Posterior cingulate gyrus (tissue), 11 donors: ENCODE results near the gene POC5.

Experiments
- DNase-seq, 10 donors: peaks; one replicate each; pipeline versions ENCODE4 v3.0.0 to v3.0.0-alpha.2; 2020 to 2021; ENCODE audit warnings: mixed read lengths in 3 of 10
- intact Hi-C: fragments of 100-400 bp; cut with DNase I; formaldehyde crosslinking; loops from one replicate; pipeline ENCODE4 v1.15.1; 2023

The POC5 gene

DNA sequence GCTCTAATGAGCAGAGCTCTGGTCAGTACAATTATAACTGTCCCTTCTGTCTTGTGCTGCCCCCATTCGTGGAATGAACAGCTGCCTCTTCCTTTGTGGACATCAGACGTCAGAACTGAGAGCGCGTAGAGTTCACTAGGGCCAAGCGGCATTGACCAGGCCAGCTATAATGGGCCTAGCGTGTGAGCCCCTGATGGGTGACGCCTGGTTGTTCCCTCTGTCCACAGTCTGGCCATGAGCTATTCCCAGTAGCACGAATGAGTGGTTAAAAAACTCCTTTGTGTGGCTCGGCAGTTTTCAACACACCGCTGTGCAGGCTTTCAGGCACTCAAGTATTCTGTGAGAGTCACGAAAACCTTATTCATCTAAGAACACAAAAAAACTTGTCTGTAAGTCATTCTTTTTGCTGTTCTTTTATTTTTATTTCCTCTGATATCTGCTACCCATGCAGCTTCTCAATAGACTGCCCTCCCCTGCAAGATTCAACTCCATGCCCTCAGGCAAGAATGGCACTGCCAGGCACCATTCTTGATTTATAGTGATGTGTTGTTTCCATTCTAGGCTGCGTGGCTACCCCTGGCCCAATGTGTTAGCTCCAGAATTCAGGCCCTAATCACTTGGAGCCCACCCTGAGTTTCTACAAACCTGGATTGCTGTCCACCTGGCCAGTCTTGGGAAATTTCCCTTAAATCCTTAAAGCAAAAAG is 53.5 kb downstream of the POC5 start:
- no peak for DNase-seq
- intact Hi-C loops, result no loop called here

DNA sequence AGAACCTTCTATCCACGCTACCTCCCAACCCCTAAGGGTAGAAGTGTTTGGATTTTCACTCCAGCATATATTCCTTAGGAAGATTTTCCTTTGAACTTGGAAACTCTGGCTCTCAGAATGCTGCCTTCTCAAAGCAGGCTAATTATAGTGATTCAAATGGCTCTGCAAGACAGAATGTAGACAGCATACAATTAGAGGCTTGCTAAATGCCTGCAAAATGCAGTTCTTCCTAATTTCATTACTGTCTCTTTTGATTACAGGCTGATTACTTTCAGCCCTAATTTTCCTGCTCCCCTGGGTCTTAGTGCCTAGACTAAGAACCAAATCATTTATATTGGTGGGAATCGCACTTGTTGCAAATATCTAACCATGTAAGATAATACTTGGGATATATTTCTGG is 55.2 kb downstream of the POC5 start:
- intact Hi-C loops, result no loop called here
- no peak for DNase-seq

GRCh38 chr5:75660678-75661465 is 56.4 kb downstream of the POC5 start:
- intact Hi-C loops, result no loop called here
- DNase-seq, result no peak

DNA sequence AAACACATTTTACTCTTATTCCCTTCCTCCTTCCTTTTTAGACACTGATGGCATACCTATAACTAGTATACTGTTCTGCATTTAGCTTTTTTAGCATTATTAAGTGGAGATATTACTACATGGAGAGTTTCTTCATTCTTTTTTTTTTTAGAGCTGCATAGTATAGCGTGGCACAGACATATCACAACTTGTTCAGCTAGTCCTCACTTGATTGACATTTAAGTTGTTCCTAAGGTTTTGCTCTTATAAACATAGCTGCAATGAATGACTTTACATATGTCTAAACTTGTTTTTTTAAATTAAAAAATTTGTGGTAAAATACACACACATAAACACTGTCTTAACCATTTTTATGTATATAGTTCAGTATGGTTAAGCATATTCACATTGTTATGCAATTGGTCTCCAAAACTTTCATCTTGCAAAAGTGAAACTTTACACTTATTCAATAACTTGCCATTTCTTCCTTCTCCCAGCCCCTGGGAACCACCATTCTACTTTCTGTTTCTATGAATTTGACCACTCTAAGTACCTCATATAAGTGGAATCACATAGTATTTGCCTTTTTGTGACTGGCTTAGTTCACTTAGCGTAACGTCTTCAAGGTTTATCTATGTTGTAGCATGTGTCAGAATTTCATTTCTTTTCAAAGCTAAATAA is 57.3 kb downstream of the POC5 start:
- intact Hi-C loops, result no loop called here
- no peak for DNase-seq

- intact Hi-C loops, result no loop called here
- DNase-seq, result peak in 9 of 10 donors; percentile 35 to 92 (median 44)
Observed at GRCh38 chr5:75656311-75657003, 60.8 kb downstream of the POC5 start.

DNA sequence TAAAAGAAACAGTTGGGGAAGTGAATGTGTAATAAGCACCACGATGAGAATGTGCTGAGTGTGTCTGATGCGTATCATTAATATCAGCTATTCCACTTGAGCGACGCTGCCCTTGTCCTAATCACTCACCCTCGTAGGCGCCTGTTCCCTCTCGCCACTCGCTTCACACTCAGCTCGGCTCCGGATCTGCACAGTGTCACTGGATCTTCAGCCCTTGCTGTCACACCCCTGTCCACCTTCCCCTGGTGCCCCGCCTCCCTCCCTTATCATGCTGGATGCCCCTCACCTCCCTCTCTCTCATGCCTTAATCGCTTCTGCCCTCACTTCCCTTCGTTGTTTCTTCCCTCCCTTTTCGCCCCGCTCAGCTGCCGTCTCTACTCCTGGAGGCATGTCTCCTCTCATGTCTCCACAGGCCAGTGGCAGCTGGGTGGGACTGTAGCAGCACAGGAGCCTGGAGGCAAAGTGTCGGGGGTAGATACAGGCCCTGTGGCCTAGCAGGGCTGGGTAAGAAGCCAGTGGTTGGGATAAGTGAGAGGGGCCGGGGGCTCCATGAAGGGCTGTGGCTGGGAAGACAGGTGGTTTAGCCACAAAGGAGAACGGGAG is 62.4 kb downstream of the POC5 start:
- intact Hi-C loops, result no loop called here

DNA sequence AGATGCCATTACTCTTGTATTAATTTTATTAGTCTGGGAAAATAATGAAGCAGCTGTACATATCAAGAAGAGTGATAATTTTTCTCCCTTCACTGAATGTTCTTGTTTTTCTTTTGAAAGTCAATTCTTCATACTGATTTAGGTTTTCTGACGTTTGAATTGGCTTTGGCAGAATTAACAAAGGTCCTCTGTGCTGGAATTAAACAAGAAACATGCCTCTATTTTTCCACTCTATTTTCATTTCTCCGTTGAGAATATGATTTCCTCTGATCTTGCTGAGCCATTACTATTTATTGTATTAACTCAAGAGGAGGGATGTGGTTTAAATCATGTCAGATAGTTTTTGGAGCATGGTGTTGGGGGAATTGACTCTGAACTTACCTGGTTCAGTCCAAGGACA is 63.7 kb downstream of the POC5 start:
- DNase-seq, result no peak
- intact Hi-C loops, result no loop called here

More for the DNA sequence above, 62.4 kb downstream of the POC5 start:
- DNase-seq, result peak in 1 of 10 donors; percentile 61

DNA sequence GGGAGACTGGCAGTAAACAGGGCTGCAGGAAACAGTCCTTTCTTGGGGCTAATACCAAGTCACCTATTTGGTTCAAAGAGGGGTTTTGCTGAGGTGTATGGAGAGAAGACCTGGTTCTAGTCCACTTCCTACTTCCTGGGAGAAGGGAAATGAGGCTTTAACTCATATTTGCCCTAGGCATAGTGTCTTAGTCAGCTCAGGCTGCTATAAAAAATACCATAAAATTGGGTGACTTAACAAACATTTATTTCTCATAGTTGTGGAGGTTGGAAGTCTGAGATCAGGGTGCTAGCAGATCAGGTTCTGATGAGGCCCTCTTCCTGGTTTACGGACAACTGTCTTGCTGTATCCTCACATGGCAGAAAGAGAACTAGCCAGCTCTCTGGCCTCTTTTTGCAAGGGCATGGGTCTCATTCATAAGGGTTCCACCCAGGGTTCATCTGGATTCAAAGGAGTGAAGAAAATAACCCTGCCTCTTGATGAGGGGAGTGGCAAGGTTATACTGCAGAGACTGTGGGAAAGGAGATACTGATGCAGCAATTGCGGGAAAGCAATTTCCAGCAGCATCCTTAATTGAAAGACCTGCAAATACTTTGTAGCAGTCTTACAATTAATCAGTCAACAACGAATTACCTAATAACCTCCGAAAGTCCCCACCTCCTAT is 65.5 kb downstream of the POC5 start:
- DNase-seq, result no peak
- intact Hi-C loops, result no loop called here

GRCh38 chr5:75648712-75649111 is 68.5 kb downstream of the POC5 start:
- DNase-seq, result no peak
- intact Hi-C loops, result no loop called here

GRCh38 chr5:75640826-75641225 is 76.4 kb downstream of the POC5 start:
- intact Hi-C loops, result no loop called here

DNA sequence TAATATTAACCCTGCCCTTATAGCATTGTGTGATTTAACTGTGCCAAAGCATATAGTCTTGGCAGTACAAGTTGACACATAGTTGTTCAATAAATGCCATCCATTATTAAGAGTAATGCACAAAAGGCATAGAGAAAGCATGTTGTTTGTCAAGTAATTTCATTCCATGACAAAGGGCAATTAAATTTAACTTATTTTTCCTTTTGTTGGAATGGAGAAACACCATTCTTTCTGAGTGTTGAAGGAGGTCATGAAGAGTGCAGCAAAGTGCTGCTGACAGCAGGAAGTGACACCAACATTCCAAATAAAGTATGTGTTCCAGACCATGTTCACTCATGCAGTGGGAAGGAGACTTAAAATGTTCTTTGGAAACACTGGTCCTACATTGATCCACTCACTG is 76.8 kb downstream of the POC5 start:
- intact Hi-C loops, result no loop called here
- DNase-seq, result no peak

More at GRCh38 chr5:75640826-75641225, 76.4 kb downstream of the POC5 start:
- no peak for DNase-seq

DNA sequence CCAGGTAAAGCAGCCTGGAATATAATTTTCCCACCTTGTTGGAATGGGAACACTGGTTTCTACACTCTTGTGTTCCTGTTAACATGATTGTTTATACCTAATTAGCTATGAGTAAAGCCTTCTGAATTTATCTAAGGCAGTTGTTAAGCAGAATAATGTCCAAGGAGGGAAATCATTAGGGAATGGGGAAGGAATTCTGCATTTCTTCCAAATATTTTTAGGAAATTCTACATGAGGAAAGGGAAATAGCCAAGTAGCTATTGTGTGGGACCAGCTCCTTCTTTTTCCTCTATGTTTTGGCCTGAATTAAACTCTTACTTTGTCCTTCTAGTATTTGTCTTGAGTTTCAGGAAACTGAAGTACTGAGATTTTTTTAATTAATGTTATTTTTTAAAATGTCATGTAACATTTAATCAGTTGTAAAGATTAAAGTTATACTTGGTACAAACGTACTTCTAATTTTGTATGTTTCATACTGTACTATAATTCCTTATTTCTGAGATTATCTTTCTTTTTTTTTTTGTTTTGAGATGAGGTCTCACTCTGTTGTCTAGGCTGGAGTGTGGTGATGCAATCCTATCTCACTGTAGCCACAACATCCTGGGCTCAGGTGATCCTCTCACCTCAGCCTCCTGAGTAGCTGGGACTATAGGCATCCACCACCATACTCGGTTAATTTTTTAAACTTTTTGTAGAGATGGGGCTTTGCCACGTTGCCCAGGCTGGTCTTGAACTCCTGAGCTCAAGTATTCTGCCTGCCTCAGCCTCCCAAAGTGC is 77.5 kb downstream of the POC5 start:
- DNase-seq, result no peak
- intact Hi-C loops, result no loop called here

DNA sequence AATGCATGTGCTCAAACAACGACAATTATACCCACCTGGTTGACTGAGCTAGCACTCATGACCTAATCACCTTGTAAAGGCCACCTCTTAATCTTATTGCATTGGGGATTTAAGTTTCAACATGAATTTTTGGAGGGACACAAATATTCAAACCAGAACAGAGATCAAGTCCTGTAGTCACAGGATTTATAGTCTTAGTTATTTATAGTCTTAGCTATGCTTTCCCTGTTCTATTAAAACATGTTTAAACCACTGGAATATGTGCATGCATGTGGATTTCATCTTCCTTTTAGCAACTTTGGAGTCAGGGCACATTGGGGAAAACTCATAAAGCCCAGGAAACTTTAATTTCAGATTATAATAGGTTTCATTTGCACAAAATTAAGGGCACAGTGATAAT is 79.3 kb downstream of the POC5 start:
- intact Hi-C loops, result no loop called here
- DNase-seq, result no peak

- DNase-seq, result no peak
- intact Hi-C loops, result no loop called here
Observed at GRCh38 chr5:75632321-75632720, 84.9 kb downstream of the POC5 start.

- intact Hi-C loops, result no loop called here
- DNase-seq, result no peak
Observed at GRCh38 chr5:75630875-75631274, 86.4 kb downstream of the POC5 start.

DNA sequence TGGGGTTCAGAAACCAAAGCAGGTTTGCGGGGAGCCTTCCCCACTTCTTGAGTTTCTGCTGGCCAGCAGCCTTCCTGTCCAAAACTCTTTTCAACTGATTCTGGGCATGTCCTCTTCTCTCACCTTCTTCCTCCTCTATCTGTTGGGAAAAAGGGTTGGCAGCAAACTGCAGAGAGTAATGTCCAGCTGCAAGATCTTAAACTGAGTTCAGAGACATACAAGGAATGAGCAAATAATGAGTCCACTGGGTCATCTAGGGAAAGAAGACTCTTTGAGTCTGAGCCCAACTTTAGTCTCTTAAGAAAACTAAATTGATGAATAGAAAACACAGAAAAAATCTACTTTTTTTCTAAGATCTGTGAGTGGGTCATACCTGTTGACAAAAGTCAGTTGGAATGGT is 89.4 kb downstream of the POC5 start:
- DNase-seq, result no peak

DNA sequence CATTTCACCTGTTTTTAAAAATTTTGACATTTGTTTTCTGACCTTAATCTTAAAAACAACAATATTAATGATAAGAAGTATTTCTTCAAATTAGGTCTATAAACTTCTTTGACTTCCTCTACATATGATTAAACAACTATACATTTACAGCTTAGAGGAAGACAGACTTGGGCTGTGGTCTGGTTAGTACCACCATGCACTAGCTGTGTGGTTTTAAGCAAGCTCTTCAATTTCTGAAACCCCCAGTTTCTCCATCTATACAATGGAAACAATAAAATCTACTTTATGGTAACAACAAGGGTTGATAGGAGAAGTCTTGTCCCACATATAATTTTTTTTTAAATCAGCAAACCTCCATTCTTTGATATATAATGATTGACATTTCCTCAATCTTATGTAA is 90.3 kb downstream of the POC5 start:
- intact Hi-C loops, result no loop called here

More for the DNA sequence above, 89.4 kb downstream of the POC5 start:
- intact Hi-C loops, result no loop called here

More for the DNA sequence above, 90.3 kb downstream of the POC5 start:
- DNase-seq, result no peak
